Chondrocyte (in vitro differentiated cells): ENCODE measurements around the gene CRYL1. TPM values are rescaled to one million over a fixed set of nuclear protein-coding genes. Genes with fewer than 3 reads are reported as not detected.

Experiments
- DNase-seq: peaks from one replicate; pipeline ENCODE4 v3.0.0; 2021; ENCODE audit warnings: mixed read lengths, low spot score
- H3K27ac Mint-ChIP-seq: one replicate; pipeline ENCODE4 v1.8.0; 2021; ENCODE audit warnings: mild to moderate bottlenecking, moderate library complexity, mixed read lengths; ENCODE audit not compliant: unreplicated experiment
- H3K27me3 Mint-ChIP-seq: 2 replicates; pipeline ENCODE4 v1.8.0; 2021; ENCODE audit warnings: low read depth, mixed read lengths
- H3K36me3 Mint-ChIP-seq: 2 replicates; pipeline ENCODE4 v1.8.0; 2021; ENCODE audit warnings: low read depth, mixed read lengths
- H3K4me1 Mint-ChIP-seq: 2 replicates; pipeline ENCODE4 v1.8.0; 2021; ENCODE audit warnings: low read depth, mild to moderate bottlenecking, mixed read lengths
- H3K4me3 Mint-ChIP-seq: one replicate; pipeline ENCODE4 v1.8.0; 2021; ENCODE audit warnings: mild to moderate bottlenecking, moderate library complexity, mixed read lengths; ENCODE audit not compliant: unreplicated experiment
- H3K9me3 Mint-ChIP-seq: 2 replicates; pipeline ENCODE4 v1.8.0; 2021; ENCODE audit warnings: low read depth, mixed read lengths
- total RNA-seq: library from RNA; stranded (reverse); gene quantifications from 3 replicates; pipeline ENCODE4 v1.2.1, GENCODE V29; 2021
- TF ChIP-seq, protein P1 (sequence below): fragments of 200-600 bp; sonication (generic); IDR thresholded peaks from 2 replicates; pipeline ENCODE4 v1.5.0; 2021; ENCODE audit warnings: antibody characterized with exemption, mild to moderate bottlenecking, moderate library complexity

CRYL1 gene
- total RNA-seq, 1 donor from 2014 or later: 17.0 TPM

DNA sequence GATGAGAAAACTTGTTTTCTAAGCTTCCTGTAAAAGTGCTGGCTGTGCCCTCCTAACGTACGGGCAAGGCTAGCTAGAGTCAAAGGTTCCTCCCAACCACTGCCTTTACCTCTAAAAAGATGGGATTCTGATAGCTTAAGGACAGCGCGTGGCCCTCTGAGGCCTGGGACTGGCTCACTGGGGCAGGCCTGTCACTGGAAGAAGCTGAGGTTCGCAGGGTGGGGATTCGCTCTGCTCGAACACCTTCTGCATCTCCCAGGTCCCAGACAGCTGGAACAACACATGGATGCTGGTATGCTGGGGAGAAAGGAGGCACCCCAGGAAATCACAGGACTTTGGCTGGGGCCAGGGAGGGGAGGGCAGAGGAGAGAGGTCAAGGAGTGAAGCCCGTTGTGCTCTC, 53.1 kb downstream of the CRYL1 start:
- peaks cover 11% of the 10 kb centered on the region for H3K4me1 Mint-ChIP-seq
- no peaks in the 10 kb centered on the region for H3K9me3 Mint-ChIP-seq
- TF ChIP-seq, protein P1, sequence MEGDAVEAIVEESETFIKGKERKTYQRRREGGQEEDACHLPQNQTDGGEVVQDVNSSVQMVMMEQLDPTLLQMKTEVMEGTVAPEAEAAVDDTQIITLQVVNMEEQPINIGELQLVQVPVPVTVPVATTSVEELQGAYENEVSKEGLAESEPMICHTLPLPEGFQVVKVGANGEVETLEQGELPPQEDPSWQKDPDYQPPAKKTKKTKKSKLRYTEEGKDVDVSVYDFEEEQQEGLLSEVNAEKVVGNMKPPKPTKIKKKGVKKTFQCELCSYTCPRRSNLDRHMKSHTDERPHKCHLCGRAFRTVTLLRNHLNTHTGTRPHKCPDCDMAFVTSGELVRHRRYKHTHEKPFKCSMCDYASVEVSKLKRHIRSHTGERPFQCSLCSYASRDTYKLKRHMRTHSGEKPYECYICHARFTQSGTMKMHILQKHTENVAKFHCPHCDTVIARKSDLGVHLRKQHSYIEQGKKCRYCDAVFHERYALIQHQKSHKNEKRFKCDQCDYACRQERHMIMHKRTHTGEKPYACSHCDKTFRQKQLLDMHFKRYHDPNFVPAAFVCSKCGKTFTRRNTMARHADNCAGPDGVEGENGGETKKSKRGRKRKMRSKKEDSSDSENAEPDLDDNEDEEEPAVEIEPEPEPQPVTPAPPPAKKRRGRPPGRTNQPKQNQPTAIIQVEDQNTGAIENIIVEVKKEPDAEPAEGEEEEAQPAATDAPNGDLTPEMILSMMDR: no peak
- no peak for DNase-seq
- H3K36me3 Mint-ChIP-seq: peaks cover 2% of the 10 kb centered on the region
- no peak overlapping the region for H3K4me3 Mint-ChIP-seq
- H3K27ac Mint-ChIP-seq: no peak overlapping the region
- H3K27me3 Mint-ChIP-seq: no peaks in the 10 kb centered on the region

DNA sequence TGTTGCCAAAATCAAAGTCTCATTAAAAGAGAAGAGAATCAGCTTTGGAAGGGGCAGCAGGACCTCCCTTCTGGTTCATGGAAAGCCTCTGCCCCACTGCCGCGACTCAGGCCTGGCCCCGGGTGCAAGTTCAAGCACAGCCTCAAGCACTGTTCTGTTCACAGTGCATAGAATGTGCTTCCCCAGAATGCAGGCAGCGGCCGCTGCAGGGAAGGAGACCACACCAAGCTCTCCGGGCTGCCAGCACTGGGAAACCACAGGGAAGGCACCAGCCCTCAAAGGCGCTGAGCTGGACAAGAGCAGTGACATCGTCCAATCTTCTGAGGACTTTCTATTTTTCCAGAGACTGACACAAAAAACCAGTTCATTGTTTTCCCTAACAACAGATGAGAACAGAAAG, 55.5 kb downstream of the CRYL1 start:
- H3K36me3 Mint-ChIP-seq: peaks cover 1% of the 10 kb centered on the region
- no peaks in the 10 kb centered on the region for H3K9me3 Mint-ChIP-seq
- no peak for DNase-seq
- TF ChIP-seq, protein P1: no peak
- no peaks in the 10 kb centered on the region for H3K27me3 Mint-ChIP-seq
- H3K27ac Mint-ChIP-seq: no peak overlapping the region
- H3K4me1 Mint-ChIP-seq: peaks cover 11% of the 10 kb centered on the region
- no peak overlapping the region for H3K4me3 Mint-ChIP-seq

DNA sequence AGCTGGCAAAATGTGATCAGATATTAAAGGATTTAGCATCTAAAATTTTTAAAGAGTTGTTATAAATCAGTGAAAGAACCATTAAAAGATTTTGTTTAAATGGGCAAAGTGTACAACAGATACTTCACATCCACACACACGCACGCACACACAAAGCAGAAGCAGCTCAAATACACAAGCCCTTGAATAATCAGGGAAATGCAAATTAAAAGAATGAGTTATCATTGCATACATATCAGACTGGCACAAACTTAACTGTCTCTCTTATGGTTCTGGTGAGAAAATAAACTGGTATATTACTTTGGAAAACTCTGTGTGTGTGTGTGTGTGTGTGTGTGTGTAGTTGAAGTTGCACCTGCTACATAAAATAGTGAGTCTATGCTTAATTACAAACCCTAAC, 59.3 kb downstream of the CRYL1 start:
- Mint-ChIP-seq H3K9me3 (no peaks in the 10 kb centered on the region), H3K4me1 (peaks cover 10% of the 10 kb centered on the region), H3K4me3 (no peak overlapping the region), H3K36me3 (no peaks in the 10 kb centered on the region), H3K27ac (no peak overlapping the region), H3K27me3 (no peaks in the 10 kb centered on the region)
- TF ChIP-seq, protein P1: no peak
- no peak for DNase-seq

DNA sequence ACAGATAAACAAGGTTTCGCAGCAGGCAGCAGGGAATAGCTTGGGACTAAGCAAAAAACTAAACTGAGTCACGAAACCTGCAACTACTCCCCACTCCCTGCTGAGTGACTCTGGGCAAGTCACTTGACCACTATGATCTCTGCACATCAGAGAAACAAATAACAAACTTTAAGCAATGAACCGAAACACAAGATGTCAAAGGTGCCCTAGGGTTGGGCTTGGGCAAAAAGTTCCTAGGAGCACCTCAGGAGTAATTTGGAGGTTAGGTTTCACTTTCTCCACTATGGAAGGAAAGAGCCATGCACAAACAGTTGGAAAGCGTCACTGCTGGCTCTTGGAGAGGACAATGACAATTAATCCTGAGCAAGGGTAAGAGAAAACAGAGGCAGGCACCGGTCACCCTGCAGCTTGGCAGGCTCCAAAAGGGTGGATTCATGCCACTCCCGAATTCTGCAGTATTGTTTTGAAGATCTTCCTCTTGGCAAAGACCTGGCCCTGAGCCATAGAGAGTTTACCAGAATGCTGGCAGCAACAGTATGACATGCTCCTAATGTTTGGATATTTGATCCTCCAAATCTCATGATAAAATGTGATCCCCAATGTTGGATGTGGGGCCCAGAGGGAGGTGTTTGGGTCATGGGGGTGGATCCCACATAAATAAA, 60.3 kb downstream of the CRYL1 start:
- TF ChIP-seq, protein P1: no peak
- DNase-seq: no peak
- H3K4me1 Mint-ChIP-seq: peaks cover 15% of the 10 kb centered on the region

DNA sequence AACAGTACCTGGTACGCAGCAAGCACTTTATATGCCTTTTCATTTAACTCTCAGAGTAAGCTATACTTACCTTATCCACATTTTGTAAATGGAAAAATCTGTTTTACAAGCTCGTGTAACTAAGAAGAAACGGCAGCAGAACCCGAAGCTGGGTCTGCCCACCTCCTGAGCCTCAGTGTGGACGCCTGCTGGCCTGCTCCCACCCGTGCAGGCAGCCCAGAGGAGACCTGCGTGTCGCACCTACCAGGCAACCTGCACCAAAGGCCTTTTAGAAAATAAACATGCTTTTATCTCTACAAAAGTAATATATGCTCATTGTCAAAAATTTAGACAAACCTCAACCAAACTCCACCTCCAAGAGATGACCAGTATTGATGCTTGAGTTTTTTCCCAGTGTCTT, 62.7 kb downstream of the CRYL1 start:
- Mint-ChIP-seq H3K36me3 (no peaks in the 10 kb centered on the region), H3K27ac (no peak overlapping the region), H3K4me3 (no peak overlapping the region), H3K27me3 (no peaks in the 10 kb centered on the region), H3K4me1 (peaks cover 15% of the 10 kb centered on the region), H3K9me3 (no peaks in the 10 kb centered on the region)
- DNase-seq: no peak
- TF ChIP-seq, protein P1: no peak

More for the DNA sequence above, 60.3 kb downstream of the CRYL1 start:
- Mint-ChIP-seq H3K9me3 (no peaks in the 10 kb centered on the region), H3K27me3 (no peaks in the 10 kb centered on the region), H3K36me3 (no peaks in the 10 kb centered on the region), H3K27ac (no peak overlapping the region), H3K4me3 (no peak overlapping the region)
